GM06990 (cell line): Measurements from ENCODE around the gene TIA1.

Experiments
- DNase-seq: peaks from one replicate; pipeline ENCODE4 v3.0.0-alpha.2; 2011; ENCODE audit not compliant: insufficient read length; ENCODE audit errors: extremely low read depth
- H3K27me3 ChIP-seq: replicated peaks from 2 replicates; pipeline ENCODE4 v1.6.0; 2011; ENCODE audit warnings: low read length; ENCODE audit not compliant: control insufficient read depth, insufficient read depth
- H3K36me3 ChIP-seq: 2 replicates; pipeline ENCODE4 v1.5.1; 2011; ENCODE audit warnings: low read length; ENCODE audit not compliant: control insufficient read depth, insufficient read depth
- H3K4me3 ChIP-seq: replicated peaks from 2 replicates; pipeline ENCODE4 v1.5.1; 2011; ENCODE audit warnings: low read depth, mild to moderate bottlenecking, control low read depth, low read length
- CTCF ChIP-seq: IDR thresholded peaks from 2 replicates; pipeline ENCODE4 v1.5.1; 2011; ENCODE audit warnings: low read length, control low read depth, mild to moderate bottlenecking, inconsistent platforms; ENCODE audit not compliant: insufficient read depth, poor library complexity, severe bottlenecking

TIA1 gene

DNA sequence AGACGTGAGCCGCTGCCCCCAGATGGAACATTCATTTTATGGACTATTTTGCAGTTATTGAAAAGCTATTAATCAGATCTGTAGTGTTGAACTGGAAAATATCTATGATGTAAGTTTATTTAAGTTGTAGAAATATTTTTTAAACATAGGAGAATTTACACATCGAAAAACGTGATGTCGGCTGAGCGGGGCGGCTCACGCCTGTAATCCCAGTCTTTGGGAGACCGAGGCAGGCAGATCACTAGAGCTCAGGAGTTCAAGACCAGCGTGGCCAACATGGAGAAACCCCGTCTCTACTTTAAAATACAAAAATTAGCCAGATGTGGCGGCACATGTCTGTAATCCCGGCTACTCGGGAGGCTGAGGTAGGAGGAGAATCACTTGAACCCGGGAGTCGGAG lies 2.0 kb upstream of the TIA1 start:
- H3K4me3 ChIP-seq = no peak overlapping the region
- no peaks in the 10 kb centered on the region for H3K36me3 ChIP-seq
- no peaks in the 10 kb centered on the region for H3K27me3 ChIP-seq
- DNase-seq = no peak
- TF ChIP-seq CTCF = no peak

DNA sequence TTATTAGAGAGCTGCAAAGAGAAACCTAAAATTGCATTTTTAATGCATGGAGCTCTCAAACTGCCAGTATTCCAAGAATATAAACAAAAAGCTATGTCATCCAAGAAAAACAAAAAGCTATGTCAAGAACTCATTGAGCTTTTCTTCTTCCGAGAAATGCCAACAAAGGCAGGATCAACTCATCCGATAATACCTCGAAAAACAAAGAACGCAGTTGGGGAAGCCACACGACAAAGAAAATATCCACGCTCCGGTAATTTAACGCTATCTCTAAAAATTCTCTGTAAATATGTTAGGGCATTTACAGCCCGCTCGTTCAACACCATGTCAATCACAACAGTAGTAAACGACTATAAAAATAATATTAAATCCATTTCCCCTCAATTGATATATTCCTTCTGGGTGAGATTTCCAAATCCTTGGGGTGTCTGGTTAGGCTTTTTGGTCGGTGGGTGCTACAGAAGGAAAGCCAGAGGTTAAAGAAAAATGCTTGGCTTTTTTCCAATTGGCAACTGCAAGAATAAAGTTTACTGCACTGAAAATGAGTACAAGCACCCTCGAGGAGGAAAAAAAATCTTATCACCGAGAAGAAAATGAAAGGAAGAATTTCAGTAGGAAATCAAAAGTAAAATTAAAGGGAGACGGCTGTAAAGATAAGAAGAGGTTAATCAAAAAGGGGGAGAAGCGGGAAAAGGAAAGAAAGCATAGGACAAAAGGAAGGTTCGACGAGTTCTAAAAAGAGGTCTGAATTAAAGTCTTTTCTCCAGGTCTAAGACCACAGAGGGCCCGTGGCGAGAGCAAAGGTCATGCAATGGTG lies 856 bp downstream of the TIA1 start:
- DNase-seq = no peak
- Histone ChIP-seq H3K4me3 (peak overlapping the region; percentile 85), H3K36me3 (no peaks in the 10 kb centered on the region; the same call in 1 of the 2 replicates), H3K27me3 (no peaks in the 10 kb centered on the region)
- TF ChIP-seq CTCF = no peak

DNA sequence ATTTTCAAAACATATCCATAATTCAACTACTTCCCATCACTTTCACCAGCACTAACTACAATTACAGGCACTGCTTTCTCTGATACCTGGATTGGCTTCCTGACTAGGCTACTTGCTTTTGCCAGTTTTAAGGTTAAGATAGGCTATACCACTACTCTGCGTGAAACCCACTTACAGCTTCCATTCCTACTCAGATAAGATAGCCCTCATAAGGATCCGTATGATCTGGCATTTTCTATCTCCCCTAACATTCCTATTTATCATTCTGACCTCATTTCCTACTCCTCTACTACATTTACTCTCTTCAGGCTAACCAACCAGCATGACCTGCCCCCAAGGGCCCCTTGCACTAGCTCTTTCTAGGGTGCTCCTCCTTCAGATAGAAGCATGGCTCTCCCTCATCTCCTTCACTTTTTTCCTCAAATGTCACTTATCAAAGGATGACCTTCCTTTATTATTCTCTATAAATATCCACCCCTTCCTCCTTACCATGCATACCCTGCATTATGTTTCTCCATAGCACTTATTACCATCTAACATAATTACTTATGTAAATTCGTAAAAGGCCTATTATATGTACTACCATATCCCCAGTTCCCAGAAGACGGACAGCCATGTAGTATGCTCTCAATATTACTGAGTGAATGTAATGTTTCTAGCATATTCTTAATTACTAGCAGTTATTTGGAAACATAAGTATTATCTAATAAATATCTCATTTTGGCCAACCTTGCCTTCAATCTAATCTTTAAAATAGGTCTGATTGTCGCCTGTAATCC lies 4.4 kb downstream of the TIA1 start:
- TF ChIP-seq CTCF = no peak
- DNase-seq = no peak
- no peaks in the 10 kb centered on the region for H3K27me3 ChIP-seq
- no peaks in the 10 kb centered on the region; the same call in 1 of the 2 replicates for H3K36me3 ChIP-seq
- H3K4me3 ChIP-seq = no peak overlapping the region

GRCh38 chr2:70242552-70242951 lies 5.9 kb downstream of the TIA1 start:
- Histone ChIP-seq H3K36me3 (no peaks in the 10 kb centered on the region; the same call in 1 of the 2 replicates), H3K27me3 (no peaks in the 10 kb centered on the region), H3K4me3 (no peak overlapping the region)
- TF ChIP-seq CTCF = no peak
- no peak for DNase-seq

GRCh38 chr2:70241340-70241739 lies 7.1 kb downstream of the TIA1 start:
- Histone ChIP-seq H3K4me3 (no peak overlapping the region), H3K36me3 (peaks cover 2% of the 10 kb centered on the region; the same call in 1 of the 2 replicates), H3K27me3 (no peaks in the 10 kb centered on the region)
- TF ChIP-seq CTCF = no peak
- no peak for DNase-seq
